ENCODE results near the gene DLX1.
"Not testable (repeated sequence)": the region's sequence is repeated elsewhere in the genome, so short reads cannot be mapped to it uniquely, and the experiment has no call there.

Gene DLX1

DNA sequence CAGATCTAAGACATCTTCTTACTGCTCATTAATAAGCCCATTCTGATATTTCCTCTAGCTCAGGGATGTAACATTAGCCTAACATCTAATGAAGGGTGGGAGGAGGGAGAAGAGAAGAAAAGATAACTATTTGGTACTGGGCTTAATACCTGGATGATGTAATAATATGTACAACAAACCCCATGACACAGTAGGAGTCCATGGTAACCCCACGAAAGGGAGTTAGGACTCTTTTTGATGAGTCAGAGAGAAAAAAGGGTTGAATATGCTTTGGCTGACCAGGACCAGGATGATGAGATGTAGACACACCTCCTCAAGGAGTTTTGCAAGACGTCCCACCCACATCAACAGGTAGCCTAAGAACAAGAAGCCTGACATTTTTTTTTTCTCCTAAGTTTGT, 51.8 kb downstream of the DLX1 start:
- H3K4me3 ChIP-seq (ENCODE audit: low read length) = no peak overlapping the region
- no peak for DNase-seq (ENCODE audit: low read depth, low spot score)

DNA sequence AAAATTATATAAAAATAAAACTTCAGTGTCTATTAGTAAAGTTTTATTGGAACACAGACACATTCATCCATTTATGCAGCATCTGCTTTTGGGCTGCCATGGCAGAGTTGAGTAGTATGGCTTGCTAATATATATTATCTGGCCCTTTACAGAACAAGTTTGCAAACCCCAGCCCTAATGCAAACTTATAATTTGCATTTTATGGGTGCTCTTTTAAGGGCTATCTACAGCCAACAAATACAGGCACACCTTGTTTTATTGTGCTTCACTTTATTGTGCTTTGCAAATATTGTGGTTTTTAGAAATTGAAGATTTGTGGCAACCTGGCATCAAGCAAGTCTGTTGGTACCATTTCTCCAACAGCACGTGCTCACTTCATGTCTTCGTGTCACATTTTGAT, 52.6 kb downstream of the DLX1 start:
- no peak for DNase-seq (ENCODE audit: low read depth, low spot score)
- no peak overlapping the region for H3K4me3 ChIP-seq (ENCODE audit: low read length)

DNA sequence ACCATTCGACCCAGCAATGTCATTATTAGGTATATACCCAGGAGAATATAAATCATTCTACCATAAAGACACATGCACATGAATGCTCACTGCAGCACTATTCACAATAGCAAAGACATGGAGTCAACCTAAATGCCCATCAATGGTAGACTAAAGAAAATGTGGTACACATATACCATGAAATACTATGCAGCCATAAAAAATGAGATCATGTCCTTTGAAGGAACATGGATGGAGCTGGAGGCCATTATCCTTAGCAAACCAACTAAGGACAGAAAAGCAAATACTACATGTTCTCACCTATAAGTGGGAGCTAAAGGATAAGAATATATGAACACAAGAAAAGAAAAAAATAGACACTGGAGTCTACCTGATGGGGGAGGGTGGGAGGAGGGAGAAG, 53.4 kb downstream of the DLX1 start:
- not testable (repeated sequence) for H3K4me3 ChIP-seq (ENCODE audit: low read length); DNase-seq (ENCODE audit: low read depth, low spot score)

Measured in Jurkat, Clone E6-1 (cell line).